Lower lobe of right lung (tissue), 2 donors: ENCODE measurements around the gene SLC4A4. TPM values are rescaled to one million over a fixed set of nuclear protein-coding genes. Genes with fewer than 3 reads are reported as not detected.

Experiments used
- ATAC-seq, 2 donors: fragments of 200-7000 bp; cut with Tn5 transposase; one replicate each; pipeline ENCODE4 v1.9.1; 2020 to 2022; ENCODE audit warnings: mild to moderate bottlenecking in 2 of 2, moderate library complexity in 2 of 2
- DNase-seq: peaks from one replicate; pipeline ENCODE4 v3.0.0-alpha.2; 2020
- H3K27ac ChIP-seq: fragments of 200-600 bp; one replicate; pipeline ENCODE4 v1.8.0; 2022
- H3K27me3 ChIP-seq: fragments of 200-600 bp; one replicate; pipeline ENCODE4 v1.8.0; 2022; ENCODE audit warnings: low read depth
- H3K36me3 ChIP-seq: fragments of 200-600 bp; one replicate; pipeline ENCODE4 v1.8.0; 2022; ENCODE audit warnings: mild to moderate bottlenecking
- H3K4me1 ChIP-seq: fragments of 200-600 bp; one replicate; pipeline ENCODE4 v1.8.0; 2022
- H3K4me3 ChIP-seq: fragments of 200-600 bp; one replicate; pipeline ENCODE4 v1.8.0; 2022; ENCODE audit warnings: mild to moderate bottlenecking
- H3K9me3 ChIP-seq: fragments of 200-600 bp; one replicate; pipeline ENCODE4 v1.8.0; 2022
- intact Hi-C: fragments of 100-400 bp; cut with DNase I; formaldehyde crosslinking; loops from one replicate; pipeline ENCODE4 v1.11.0; 2022
- total RNA-seq: library from RNA; stranded (reverse); fragmentation: NEBNext Ultra II Directional; extraction: Animal tissue kit (Norgen Biotek cat#: 25700); gene quantifications from one replicate; pipeline ENCODE4 v1.2.1, GENCODE V29; 2021
- TF ChIP-seq, protein P1 (sequence below): fragments of 200-600 bp; IDR thresholded peaks from one replicate; pipeline ENCODE4 v1.8.0; 2022; ENCODE audit warnings: antibody characterized with exemption, mild to moderate bottlenecking
- donor health status: DM: no; HTN: yes; CAD: no; lungs with severe emphysema.

The SLC4A4 gene
- total RNA-seq, 1 donor from 2014 or later: 18.8 TPM

DNA sequence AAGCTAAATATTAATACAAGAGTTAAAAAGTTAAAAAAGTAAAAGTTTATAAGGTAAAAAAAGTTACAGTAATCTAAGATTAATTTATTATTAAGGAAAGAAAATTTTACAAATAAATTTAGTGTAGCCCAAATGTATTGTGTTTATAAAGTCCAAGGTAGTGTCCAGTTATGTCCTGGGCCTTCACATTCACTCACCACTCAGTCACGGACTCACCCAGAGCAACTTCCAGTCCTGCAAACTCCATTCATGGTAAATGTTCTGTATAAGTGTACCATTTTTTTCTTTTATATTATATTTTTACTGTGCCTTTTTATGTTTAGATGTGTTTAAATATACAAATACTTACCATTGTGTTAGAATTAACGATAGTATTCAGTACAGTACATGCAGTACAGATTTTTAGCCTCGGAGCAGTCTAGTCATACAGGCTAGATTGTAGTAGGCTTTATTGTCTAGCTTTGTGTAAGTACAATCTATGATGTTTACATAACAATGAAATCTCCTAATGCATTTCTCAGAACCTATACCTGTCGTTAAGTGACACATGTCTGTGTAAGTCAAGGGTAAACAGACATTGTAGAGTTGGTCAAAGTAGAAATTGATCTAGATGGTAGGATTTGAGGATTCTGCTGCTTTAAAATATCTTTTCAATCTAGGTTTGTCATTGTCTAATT lies 247.4 kb downstream of the SLC4A4 start:
- no peaks in the 10 kb centered on the region for H3K9me3 ChIP-seq
- intact Hi-C loops: no loop called here
- H3K4me3 ChIP-seq: no peak overlapping the region
- ATAC-seq (no peak), DNase-seq (no peak)
- no peaks in the 10 kb centered on the region for H3K4me1 ChIP-seq
- TF ChIP-seq, protein P1, sequence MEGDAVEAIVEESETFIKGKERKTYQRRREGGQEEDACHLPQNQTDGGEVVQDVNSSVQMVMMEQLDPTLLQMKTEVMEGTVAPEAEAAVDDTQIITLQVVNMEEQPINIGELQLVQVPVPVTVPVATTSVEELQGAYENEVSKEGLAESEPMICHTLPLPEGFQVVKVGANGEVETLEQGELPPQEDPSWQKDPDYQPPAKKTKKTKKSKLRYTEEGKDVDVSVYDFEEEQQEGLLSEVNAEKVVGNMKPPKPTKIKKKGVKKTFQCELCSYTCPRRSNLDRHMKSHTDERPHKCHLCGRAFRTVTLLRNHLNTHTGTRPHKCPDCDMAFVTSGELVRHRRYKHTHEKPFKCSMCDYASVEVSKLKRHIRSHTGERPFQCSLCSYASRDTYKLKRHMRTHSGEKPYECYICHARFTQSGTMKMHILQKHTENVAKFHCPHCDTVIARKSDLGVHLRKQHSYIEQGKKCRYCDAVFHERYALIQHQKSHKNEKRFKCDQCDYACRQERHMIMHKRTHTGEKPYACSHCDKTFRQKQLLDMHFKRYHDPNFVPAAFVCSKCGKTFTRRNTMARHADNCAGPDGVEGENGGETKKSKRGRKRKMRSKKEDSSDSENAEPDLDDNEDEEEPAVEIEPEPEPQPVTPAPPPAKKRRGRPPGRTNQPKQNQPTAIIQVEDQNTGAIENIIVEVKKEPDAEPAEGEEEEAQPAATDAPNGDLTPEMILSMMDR: no peak
- H3K27ac ChIP-seq: no peak overlapping the region
- no peaks in the 10 kb centered on the region for H3K36me3 ChIP-seq
- H3K27me3 ChIP-seq: no peaks in the 10 kb centered on the region

DNA sequence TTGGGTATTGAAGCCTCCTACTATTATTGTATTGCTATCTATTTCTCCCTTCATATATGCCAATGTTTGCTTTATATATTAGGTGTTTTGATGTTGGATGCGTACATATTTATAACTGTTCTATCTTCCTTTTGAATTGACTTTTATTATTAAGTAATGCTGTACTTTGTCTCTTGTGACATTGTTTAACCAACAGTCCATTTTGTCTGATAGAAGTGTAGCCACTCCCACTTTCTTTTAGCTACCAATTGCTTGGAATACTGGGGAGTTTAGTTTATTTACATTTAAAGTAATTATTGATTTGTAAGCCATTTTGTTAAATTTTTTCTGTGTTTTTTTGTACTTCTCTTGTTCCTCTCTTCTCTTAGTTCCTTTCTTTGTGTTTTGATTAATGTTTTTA lies 249.2 kb downstream of the SLC4A4 start:
- H3K4me3 ChIP-seq: no peak overlapping the region
- H3K36me3 ChIP-seq: no peaks in the 10 kb centered on the region
- intact Hi-C loops: no loop called here
- no peaks in the 10 kb centered on the region for H3K27me3 ChIP-seq
- no peaks in the 10 kb centered on the region for H3K4me1 ChIP-seq
- ATAC-seq (no peak), DNase-seq (no peak)
- no peak overlapping the region for H3K27ac ChIP-seq
- TF ChIP-seq, protein P1: no peak
- no peaks in the 10 kb centered on the region for H3K9me3 ChIP-seq

DNA sequence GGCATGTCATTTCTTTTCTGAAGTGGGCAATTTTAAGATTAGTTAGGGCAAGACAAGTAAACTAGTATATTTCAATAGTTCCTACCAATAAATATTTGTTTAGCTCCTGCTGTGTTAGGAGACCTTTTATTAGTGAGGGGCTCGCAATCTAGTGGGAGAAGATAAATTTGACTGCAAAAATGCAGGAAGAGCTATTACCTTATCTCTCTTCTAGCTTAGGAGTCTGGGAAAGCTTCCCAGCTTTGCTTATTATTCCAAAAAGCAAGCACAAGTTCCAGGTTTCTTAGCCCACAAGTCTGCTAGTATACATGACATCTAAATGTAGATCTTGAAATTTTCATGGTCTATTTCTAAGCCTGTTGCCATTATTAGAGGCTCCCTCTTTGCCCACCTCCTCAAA lies 254.0 kb downstream of the SLC4A4 start:
- DNase-seq (no peak), ATAC-seq (no peak)
- H3K4me3 ChIP-seq: no peak overlapping the region
- no peaks in the 10 kb centered on the region for H3K36me3 ChIP-seq
- no peaks in the 10 kb centered on the region for H3K9me3 ChIP-seq
- intact Hi-C loops: no loop called here
- TF ChIP-seq, protein P1: no peak
- no peak overlapping the region for H3K27ac ChIP-seq
- H3K4me1 ChIP-seq: no peaks in the 10 kb centered on the region
- H3K27me3 ChIP-seq: no peaks in the 10 kb centered on the region

DNA sequence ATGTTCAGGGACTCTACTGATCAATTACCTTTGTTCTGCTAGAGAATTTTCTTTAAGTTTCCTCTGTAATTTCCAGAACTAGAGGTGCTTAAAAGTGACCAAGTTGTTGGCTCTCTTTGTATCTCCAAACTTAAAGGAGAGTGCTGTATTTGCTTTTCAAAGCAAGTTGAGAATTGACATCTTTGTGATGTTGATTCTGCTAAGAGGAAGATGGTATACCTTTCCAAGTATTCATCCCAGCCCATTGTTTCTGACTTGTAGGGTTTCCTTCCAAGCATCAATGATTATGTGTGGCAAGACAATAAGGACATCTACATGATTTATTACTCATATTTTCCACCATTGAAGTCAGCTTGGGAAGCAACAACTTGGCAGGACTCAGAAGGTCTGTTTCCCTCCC lies 254.5 kb downstream of the SLC4A4 start:
- no peaks in the 10 kb centered on the region for H3K36me3 ChIP-seq
- no peaks in the 10 kb centered on the region for H3K4me1 ChIP-seq
- intact Hi-C loops: no loop called here
- DNase-seq (no peak), ATAC-seq (no peak)
- no peak overlapping the region for H3K27ac ChIP-seq
- H3K27me3 ChIP-seq: no peaks in the 10 kb centered on the region
- H3K9me3 ChIP-seq: no peaks in the 10 kb centered on the region
- TF ChIP-seq, protein P1: no peak
- no peak overlapping the region for H3K4me3 ChIP-seq

DNA sequence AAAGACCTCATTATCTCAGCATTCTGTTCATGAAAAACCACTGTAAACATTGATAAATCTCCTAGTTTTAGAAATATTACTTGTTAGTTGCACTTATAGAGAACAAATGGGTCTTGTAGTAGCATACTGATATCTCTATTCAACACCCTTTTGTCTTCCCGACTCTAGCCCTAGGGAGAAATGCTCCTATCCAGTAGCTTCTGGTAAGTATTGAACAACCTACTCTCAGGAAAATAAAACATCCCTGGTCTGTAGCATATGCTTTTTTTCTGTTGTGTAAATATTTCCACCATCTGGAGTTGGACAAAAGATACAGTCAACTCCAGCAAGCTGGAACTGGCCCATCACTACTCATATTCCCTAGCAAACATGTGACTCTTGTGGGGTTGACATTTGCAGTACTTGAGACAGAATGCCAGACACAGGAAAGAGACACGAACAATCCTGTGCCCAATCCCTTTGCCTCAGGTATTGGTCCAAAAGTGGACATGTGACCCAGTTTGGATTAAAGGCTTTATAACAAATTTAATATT lies 256.8 kb downstream of the SLC4A4 start:
- intact Hi-C loops: no loop called here
- no peak overlapping the region for H3K27ac ChIP-seq
- H3K4me1 ChIP-seq: no peaks in the 10 kb centered on the region
- H3K36me3 ChIP-seq: no peaks in the 10 kb centered on the region
- H3K9me3 ChIP-seq: no peaks in the 10 kb centered on the region
- H3K4me3 ChIP-seq: no peak overlapping the region
- TF ChIP-seq, protein P1: no peak
- DNase-seq (no peak), ATAC-seq (no peak)
- no peaks in the 10 kb centered on the region for H3K27me3 ChIP-seq
